A673 (cell line): ENCODE results near the gene TAS2R16. TPM values are rescaled to one million over a fixed set of nuclear protein-coding genes. Genes with fewer than 3 reads are reported as not detected.

ENCODE experiments used
- BruUV-seq: library from RNA; stranded (reverse); fragments of 400-500 nt; replicated peaks from 2 replicates; lab custom pipeline; 2021; lab: Mats Ljungman, UMichigan
- CTCF ChIA-PET: fragments of 300-600 bp; sonication (Branson Sonifier 250); formaldehyde crosslinking; loops from one replicate; lab custom pipeline; 2022; ENCODE audit warnings: antibody characterized with exemption; lab: Charles Lee
- POLR2A ChIA-PET: fragments of 300-600 bp; sonication (Branson Sonifier 250); formaldehyde crosslinking; loops from one replicate; lab custom pipeline; 2022; ENCODE audit warnings: antibody characterized with exemption; ENCODE audit not compliant: low non-redundant PET; lab: Charles Lee
- DNase-seq: peaks from one replicate; pipeline ENCODE4 v3.0.0-alpha.2; 2015; ENCODE audit warnings: low spot score
- H3K27ac ChIP-seq: fragments of 200-600 bp; sonication (generic); 2 replicates; pipeline ENCODE4 v1.5.1; 2016; ENCODE audit warnings: mixed run types, low read depth, mild to moderate bottlenecking, mixed read lengths, antibody characterized with exemption, low read length; ENCODE audit not compliant: poor library complexity, severe bottlenecking
- H3K27me3 ChIP-seq: fragments of 200-600 bp; sonication (generic); replicated peaks from 2 replicates; pipeline ENCODE4 v1.6.1; 2017; ENCODE audit warnings: mixed run types, low read depth, mild to moderate bottlenecking, mixed read lengths, antibody characterized with exemption, low read length; ENCODE audit not compliant: insufficient read depth, poor library complexity
- H3K36me3 ChIP-seq: fragments of 200-600 bp; sonication (generic); 2 replicates; pipeline ENCODE4 v1.6.1; 2016; ENCODE audit warnings: mixed run types, mild to moderate bottlenecking, mixed read lengths, antibody characterized with exemption, low read length; ENCODE audit not compliant: insufficient read depth, poor library complexity, severe bottlenecking
- H3K4me1 ChIP-seq: fragments of 200-600 bp; sonication (generic); 2 replicates; pipeline ENCODE4 v1.6.1; 2017; ENCODE audit warnings: mixed run types, mild to moderate bottlenecking, mixed read lengths, antibody characterized with exemption, low read length; ENCODE audit not compliant: insufficient read depth, poor library complexity, severe bottlenecking
- H3K4me3 ChIP-seq: fragments of 200-600 bp; sonication (generic); 2 replicates; pipeline ENCODE4 v1.5.1; 2016; ENCODE audit warnings: low read depth, mixed run types, mild to moderate bottlenecking, mixed read lengths, low read length; ENCODE audit not compliant: poor library complexity, severe bottlenecking
- H3K9me3 ChIP-seq: fragments of 200-600 bp; sonication (generic); 2 replicates; pipeline ENCODE4 v1.6.1; 2016; ENCODE audit warnings: mixed run types, low read depth, mild to moderate bottlenecking, mixed read lengths, antibody characterized with exemption, low read length; ENCODE audit not compliant: poor library complexity, severe bottlenecking
- CTCF ChIP-seq: fragments of 300-800, 200-600 bp; sonication (generic); conservative IDR thresholded peaks from 2 replicates; pipeline ENCODE4 v1.5.1; 2017; ENCODE audit warnings: low read depth, mild to moderate bottlenecking, antibody characterized with exemption, low read length, moderate library complexity, mixed read lengths
- EZH2 ChIP-seq: fragments of 200-600 bp; sonication (generic); IDR thresholded peaks from 2 replicates; pipeline ENCODE4 v1.6.1; 2017; ENCODE audit warnings: borderline replicate concordance, low read depth, mild to moderate bottlenecking, mixed read lengths, antibody characterized with exemption, low read length; ENCODE audit not compliant: poor library complexity, severe bottlenecking
- intact Hi-C: fragments of 100-400 bp; cut with micrococcal nuclease; formaldehyde crosslinking; loops from one replicate; pipeline ENCODE4 v1.10.0; 2022; ENCODE audit not compliant: unreplicated experiment
- total RNA-seq: library from RNA; stranded (reverse); gene quantifications from 2 replicates; pipeline ENCODE4 v1.2.3, GENCODE V29; 2021

The TAS2R16 gene
- total RNA-seq, 1 experiment from 2014 or later = not detected

- ChIA-PET POLR2A (no interaction called here), CTCF (no interaction called here)
- H3K27me3 ChIP-seq = no peaks in the 10 kb centered on the region
- no peaks in the 10 kb centered on the region for H3K36me3 ChIP-seq
- intact Hi-C loops = no loop called here
- no peak overlapping the region for H3K27ac ChIP-seq
- no TSS peak for BruUV-seq
- TF ChIP-seq EZH2 (no peak), CTCF (no peak)
- H3K4me1 ChIP-seq = peaks cover 3% of the 10 kb centered on the region
- no peak overlapping the region for H3K4me3 ChIP-seq
- DNase-seq = no peak
- no peaks in the 10 kb centered on the region for H3K9me3 ChIP-seq
Measured at GRCh38 chr7:123011766-123012369, 16.4 kb upstream of the TAS2R16 start.

GRCh38 chr7:123004931-123005330, 9.4 kb upstream of the TAS2R16 start:
- Histone ChIP-seq H3K27ac (no peak overlapping the region), H3K4me1 (no peaks in the 10 kb centered on the region), H3K27me3 (no peaks in the 10 kb centered on the region), H3K36me3 (no peaks in the 10 kb centered on the region), H3K9me3 (no peaks in the 10 kb centered on the region), H3K4me3 (no peak overlapping the region)
- DNase-seq = no peak
- intact Hi-C loops = no loop called here
- ChIA-PET CTCF (no interaction called here), POLR2A (no interaction called here)
- no peak for TF ChIP-seq CTCF
- no peak for TF ChIP-seq EZH2
- BruUV-seq = no TSS peak

- no peak overlapping the region for H3K27ac ChIP-seq
- no peaks in the 10 kb centered on the region for H3K9me3 ChIP-seq
- H3K4me1 ChIP-seq = no peaks in the 10 kb centered on the region
- DNase-seq = no peak
- intact Hi-C loops = no loop called here
- no peak overlapping the region for H3K4me3 ChIP-seq
- POLR2A ChIA-PET = no interaction called here
- TF ChIP-seq EZH2 (no peak), CTCF (no peak)
- H3K36me3 ChIP-seq = no peaks in the 10 kb centered on the region
- CTCF ChIA-PET = no interaction called here
- BruUV-seq = no TSS peak
- H3K27me3 ChIP-seq = no peaks in the 10 kb centered on the region
Measured at GRCh38 chr7:123003539-123004126, 8.1 kb upstream of the TAS2R16 start.
